Activated T-cell treated with anti-CD3 and anti-CD28 coated beads, Interleukin-2, amount 50 U/mL, for 24 hours (primary cell): ENCODE results near the gene UBASH3A.

ENCODE experiments used
- DNase-seq: peaks from one replicate; pipeline ENCODE4 v3.0.0-alpha.2; 2020
- H3K27ac Mint-ChIP-seq: 2 replicates; pipeline ENCODE4 v1.8.0; 2020; ENCODE audit warnings: mild to moderate bottlenecking, mixed read lengths
- H3K27me3 Mint-ChIP-seq: 2 replicates; pipeline ENCODE4 v1.8.0; 2020; ENCODE audit warnings: mixed read lengths
- H3K36me3 Mint-ChIP-seq: 2 replicates; pipeline ENCODE4 v1.8.0; 2020; ENCODE audit warnings: low read depth, mixed read lengths
- H3K4me1 Mint-ChIP-seq: 2 replicates; pipeline ENCODE4 v1.8.0; 2020; ENCODE audit warnings: low read depth, mixed read lengths
- H3K4me3 Mint-ChIP-seq: 2 replicates; pipeline ENCODE4 v1.8.0; 2020; ENCODE audit warnings: mild to moderate bottlenecking, moderate library complexity, mixed read lengths
- H3K9me3 Mint-ChIP-seq: 2 replicates; pipeline ENCODE4 v1.8.0; 2020; ENCODE audit warnings: mixed read lengths

The UBASH3A gene, protein sequence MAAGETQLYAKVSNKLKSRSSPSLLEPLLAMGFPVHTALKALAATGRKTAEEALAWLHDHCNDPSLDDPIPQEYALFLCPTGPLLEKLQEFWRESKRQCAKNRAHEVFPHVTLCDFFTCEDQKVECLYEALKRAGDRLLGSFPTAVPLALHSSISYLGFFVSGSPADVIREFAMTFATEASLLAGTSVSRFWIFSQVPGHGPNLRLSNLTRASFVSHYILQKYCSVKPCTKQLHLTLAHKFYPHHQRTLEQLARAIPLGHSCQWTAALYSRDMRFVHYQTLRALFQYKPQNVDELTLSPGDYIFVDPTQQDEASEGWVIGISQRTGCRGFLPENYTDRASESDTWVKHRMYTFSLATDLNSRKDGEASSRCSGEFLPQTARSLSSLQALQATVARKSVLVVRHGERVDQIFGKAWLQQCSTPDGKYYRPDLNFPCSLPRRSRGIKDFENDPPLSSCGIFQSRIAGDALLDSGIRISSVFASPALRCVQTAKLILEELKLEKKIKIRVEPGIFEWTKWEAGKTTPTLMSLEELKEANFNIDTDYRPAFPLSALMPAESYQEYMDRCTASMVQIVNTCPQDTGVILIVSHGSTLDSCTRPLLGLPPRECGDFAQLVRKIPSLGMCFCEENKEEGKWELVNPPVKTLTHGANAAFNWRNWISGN

DNA sequence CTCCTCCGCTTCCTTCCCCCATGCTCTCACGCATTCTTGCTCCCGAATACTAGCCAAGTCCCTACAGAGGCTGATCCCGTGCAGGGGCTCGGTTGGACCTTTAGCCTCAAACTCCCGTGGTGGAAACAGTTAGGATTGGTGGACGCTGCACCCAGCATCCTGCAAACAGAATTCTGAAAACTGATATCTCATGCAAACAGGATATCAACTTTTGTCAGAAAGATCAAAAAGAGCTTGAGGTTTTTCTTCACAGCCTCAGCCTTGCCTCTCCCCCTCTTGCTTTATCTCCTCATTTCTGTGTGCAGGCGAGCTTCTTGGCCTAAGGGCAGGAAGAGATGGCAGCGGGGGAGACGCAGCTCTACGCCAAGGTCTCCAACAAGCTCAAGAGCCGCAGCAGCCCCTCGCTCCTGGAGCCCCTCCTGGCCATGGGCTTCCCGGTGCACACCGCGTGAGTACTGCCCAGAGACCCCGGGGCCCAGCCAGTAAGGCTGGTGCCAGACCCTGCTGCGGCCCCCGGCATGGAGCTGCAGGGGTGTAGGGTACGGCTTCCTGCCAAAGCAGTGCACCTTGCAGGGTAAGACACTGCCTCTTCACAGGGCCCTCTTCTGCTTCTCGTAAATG, at the start of gene UBASH3A:
Gene UBASH3A, plus strand, starts transcription at position 292 of the 621 bp plus-strand sequence. Its CDS starts 44 bp downstream, at position 336.
- peak within 1 kb of the TSS; percentile 95 for H3K4me3 Mint-ChIP-seq
- DNase-seq, result peak; percentile 73
- no peaks in the 10 kb centered on the region for H3K27me3 Mint-ChIP-seq
- peak within 1 kb of the TSS; percentile 98 for H3K27ac Mint-ChIP-seq
- H3K4me1 Mint-ChIP-seq, result peaks cover 76% of the 10 kb centered on the region
- H3K36me3 Mint-ChIP-seq, result peaks cover 64% of the 10 kb centered on the region
- H3K9me3 Mint-ChIP-seq, result peaks cover 9% of the 10 kb centered on the region

DNA sequence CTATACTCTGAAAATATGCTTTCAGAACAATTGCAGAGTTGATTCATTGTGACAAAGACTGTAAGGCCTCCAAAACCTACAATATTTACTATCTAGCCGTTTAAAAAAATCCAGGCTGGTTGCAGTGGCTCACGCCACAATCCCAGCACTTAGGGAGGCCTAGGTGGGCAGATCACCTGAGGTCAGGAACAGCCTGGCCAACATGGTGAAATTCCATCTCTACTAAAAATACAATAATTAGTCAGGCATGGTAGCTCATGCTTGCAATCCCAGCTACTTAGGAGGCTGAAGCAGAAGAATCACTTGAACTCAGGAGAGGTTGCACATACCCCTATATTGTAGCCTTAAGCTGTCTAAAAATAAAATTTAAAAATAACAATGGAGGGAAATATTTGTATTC, 47.7 kb upstream of the UBASH3A start:
- Mint-ChIP-seq H3K27ac (no peak overlapping the region), H3K9me3 (peaks cover 5% of the 10 kb centered on the region), H3K27me3 (no peaks in the 10 kb centered on the region), H3K4me1 (no peaks in the 10 kb centered on the region), H3K4me3 (no peak overlapping the region), H3K36me3 (no peaks in the 10 kb centered on the region)
- DNase-seq, result no peak

DNA sequence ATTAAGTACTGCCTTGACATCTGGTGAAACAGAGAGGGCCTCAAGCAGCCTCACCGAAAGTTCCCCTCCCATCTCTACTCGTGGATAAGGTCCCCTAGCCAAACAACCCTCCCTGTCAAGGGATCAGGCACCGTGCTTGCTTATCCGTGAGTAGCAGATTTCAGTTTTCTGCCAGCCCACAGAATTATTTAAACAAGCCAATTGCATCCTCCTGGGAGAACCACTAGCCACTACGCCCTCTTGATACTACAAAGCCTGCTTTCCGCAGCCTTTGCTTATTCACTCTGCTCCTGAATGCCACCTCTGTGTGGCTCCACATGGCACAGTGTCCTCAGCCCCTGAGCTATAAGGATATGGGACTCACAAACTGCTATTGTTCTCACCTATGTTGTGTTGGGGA, 47.1 kb upstream of the UBASH3A start:
- Mint-ChIP-seq H3K4me3 (no peak overlapping the region), H3K9me3 (peaks cover 5% of the 10 kb centered on the region), H3K27me3 (no peaks in the 10 kb centered on the region), H3K4me1 (no peaks in the 10 kb centered on the region), H3K36me3 (no peaks in the 10 kb centered on the region), H3K27ac (no peak overlapping the region)
- no peak for DNase-seq

DNA sequence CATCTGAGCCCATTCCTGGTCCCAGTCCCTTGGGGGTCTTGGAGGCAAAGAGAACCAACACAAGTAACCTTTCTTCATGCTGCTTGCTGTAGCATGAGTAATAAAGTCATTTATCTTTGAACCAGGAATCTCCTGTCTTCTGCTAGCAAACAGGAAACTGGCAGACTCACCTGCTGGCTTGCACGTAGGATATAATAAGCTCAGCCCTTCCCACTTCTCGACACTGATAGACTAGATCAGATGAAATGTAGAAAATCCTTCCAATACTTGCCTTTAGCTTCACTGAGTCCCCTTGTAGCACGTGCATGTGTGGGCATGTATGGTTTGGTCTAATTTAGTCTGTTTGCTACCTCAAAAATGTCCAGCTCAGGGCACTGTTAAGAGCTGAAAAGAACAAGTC, 46.4 kb upstream of the UBASH3A start:
- Mint-ChIP-seq H3K4me3 (no peak overlapping the region), H3K27me3 (no peaks in the 10 kb centered on the region), H3K27ac (no peak overlapping the region), H3K9me3 (peaks cover 5% of the 10 kb centered on the region), H3K4me1 (no peaks in the 10 kb centered on the region), H3K36me3 (no peaks in the 10 kb centered on the region)
- DNase-seq, result no peak

DNA sequence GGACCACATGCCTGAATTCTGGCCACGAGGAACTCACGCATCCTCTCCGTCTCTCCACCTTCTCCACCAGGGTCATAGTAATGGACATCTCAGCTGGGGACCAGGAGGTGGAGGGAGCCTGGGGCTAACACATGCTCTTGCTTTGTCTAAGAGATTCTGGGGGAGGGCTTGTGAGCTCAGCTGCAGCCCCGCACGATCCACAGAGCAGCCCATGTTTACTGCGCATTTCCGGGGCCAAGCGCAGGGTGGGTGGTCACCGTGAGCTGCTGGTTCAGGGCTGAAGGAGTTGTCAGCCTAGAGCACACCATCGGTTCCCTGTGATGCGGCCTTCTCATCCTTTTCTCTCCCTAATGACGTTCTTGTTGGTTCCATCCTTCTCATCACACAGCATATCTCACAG, 45.4 kb upstream of the UBASH3A start:
- Mint-ChIP-seq H3K4me3 (no peak overlapping the region), H3K36me3 (no peaks in the 10 kb centered on the region), H3K9me3 (peaks cover 5% of the 10 kb centered on the region), H3K27me3 (no peaks in the 10 kb centered on the region), H3K4me1 (peaks cover 4% of the 10 kb centered on the region), H3K27ac (no peak overlapping the region)
- DNase-seq, result no peak

DNA sequence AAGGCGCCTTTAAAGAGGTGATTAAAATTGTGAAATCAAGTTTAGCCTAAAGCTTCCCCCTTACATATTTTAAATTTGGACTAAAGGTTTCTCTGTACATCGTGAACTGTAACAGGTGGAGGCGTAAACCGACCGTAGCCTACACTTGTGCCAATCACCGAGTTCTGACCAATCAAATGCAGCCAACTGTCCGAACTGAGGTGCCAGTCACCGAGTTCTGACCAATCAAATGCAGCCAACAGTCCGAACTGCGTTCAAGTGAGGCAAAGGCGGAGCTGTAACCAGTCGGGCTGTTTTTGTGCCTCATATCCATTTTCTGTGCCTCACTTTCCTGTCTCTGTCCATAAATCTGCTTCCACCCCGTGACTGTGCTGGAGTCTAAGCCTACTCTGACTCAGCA, 44.8 kb upstream of the UBASH3A start:
- H3K9me3 Mint-ChIP-seq, result peaks cover 5% of the 10 kb centered on the region
- no peaks in the 10 kb centered on the region for H3K27me3 Mint-ChIP-seq
- H3K27ac Mint-ChIP-seq, result no peak overlapping the region
- DNase-seq, result no peak
- no peak overlapping the region for H3K4me3 Mint-ChIP-seq
- peaks cover 5% of the 10 kb centered on the region for H3K4me1 Mint-ChIP-seq
- no peaks in the 10 kb centered on the region for H3K36me3 Mint-ChIP-seq

DNA sequence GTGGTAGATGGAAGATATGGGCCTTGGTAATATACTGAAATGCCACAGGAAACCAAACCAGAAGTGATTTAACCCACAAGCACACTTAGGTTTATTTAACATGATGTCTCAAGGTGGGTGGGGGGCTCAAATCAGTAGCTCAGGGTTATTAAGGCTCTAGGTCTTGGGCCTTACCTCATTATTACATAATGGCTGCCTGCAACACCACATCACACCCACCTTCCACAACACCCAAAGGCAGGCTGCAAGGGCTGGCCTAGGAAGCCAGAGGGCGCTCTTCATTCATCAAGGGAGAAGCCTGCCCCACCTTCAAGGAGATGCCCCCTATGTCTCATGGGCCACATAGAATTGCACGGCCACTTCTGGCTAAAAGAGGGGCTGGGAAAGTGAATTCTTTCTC, 43.4 kb upstream of the UBASH3A start:
- H3K36me3 Mint-ChIP-seq, result no peaks in the 10 kb centered on the region
- no peak overlapping the region for H3K27ac Mint-ChIP-seq
- no peak overlapping the region for H3K4me3 Mint-ChIP-seq
- no peaks in the 10 kb centered on the region for H3K27me3 Mint-ChIP-seq
- peaks cover 8% of the 10 kb centered on the region for H3K4me1 Mint-ChIP-seq
- H3K9me3 Mint-ChIP-seq, result peaks cover 5% of the 10 kb centered on the region
- no peak for DNase-seq

DNA sequence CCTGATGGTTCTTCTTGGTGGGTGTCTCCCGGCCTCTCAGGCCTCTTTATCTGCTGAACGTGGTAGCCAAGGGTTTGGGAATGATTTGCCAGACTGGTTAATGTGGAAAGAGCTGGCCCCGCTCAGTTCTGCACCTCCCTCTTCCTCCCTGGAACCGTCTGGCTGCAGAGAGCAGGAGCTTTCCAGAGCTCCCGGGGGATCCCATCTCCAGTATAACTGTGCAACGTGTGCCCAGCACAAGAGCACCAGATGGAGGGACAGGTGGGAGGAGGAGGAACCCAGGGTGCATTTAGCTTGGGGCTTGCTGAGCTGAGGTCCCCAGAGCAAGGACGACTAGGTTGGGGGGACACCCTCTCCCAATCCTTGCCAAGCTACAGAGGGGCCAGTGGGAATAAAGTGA, 42.4 kb upstream of the UBASH3A start:
- Mint-ChIP-seq H3K36me3 (no peaks in the 10 kb centered on the region), H3K4me3 (no peak overlapping the region), H3K27me3 (no peaks in the 10 kb centered on the region), H3K9me3 (no peaks in the 10 kb centered on the region), H3K4me1 (peaks cover 8% of the 10 kb centered on the region), H3K27ac (no peak overlapping the region)
- DNase-seq, result no peak

DNA sequence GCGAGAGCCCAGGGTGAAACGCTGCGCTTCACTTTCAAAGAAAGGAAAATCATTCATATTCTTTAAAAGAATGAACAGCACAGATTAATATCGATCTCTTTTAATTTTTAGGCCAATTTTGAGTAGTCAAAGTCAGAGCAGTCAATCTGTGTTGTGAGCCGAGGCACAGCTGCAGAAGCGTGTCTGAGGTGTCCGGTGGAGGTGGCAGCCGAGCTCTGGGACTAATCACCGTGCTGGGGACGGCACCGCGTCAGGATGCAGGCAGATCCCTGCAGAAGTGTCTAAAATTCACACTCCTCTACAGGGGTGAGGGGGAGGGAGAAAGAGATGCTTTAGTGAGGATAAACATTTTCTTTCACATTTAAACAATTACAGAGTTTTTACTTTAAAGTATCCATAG, 41.5 kb upstream of the UBASH3A start:
- H3K27ac Mint-ChIP-seq, result no peak overlapping the region
- no peaks in the 10 kb centered on the region for H3K27me3 Mint-ChIP-seq
- no peak overlapping the region for H3K4me3 Mint-ChIP-seq
- peaks cover 8% of the 10 kb centered on the region for H3K4me1 Mint-ChIP-seq
- H3K36me3 Mint-ChIP-seq, result no peaks in the 10 kb centered on the region
- DNase-seq, result no peak
- H3K9me3 Mint-ChIP-seq, result no peaks in the 10 kb centered on the region

DNA sequence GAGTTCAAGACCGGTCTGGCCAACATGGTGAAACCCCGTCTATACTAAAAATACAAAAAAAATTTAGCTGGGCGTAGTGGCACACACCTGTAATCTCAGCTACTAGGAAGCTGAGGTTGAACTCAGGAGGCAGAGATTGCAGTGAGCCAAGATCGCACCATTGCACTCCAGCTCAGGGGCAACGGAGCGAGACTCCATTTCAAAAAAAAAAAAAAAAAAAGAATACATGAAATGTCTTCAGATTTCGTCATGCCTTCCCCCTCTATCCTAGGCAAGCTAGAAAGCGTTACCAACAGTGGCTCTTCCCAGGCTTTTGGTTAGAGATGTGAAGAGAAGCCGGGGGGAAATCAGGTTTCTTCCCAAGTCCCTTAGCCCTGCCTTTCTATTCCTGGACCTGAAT, 41.0 kb upstream of the UBASH3A start:
- Mint-ChIP-seq H3K27me3 (no peaks in the 10 kb centered on the region), H3K9me3 (no peaks in the 10 kb centered on the region), H3K4me3 (no peak overlapping the region), H3K4me1 (peaks cover 8% of the 10 kb centered on the region), H3K36me3 (no peaks in the 10 kb centered on the region), H3K27ac (no peak overlapping the region)
- no peak for DNase-seq

DNA sequence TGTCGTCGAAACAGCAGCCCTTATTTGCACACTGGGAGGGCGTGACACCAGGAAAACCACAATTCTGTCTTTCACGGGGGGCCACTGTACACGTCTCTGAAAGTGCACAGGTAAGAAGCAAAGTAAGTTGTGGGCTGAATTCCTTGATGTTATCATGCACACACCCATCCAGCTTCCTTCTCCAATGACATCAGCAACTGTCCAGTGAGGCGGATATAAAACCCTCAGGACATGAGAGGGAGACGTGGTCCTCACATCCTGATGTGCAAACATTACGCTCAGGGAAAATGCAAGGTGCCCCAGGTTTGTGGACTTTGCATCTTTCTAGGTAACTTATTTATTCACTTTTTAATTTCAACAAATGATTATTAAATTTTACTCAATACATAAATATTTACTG, 40.4 kb upstream of the UBASH3A start:
- H3K27ac Mint-ChIP-seq, result no peak overlapping the region
- no peak for DNase-seq
- H3K36me3 Mint-ChIP-seq, result no peaks in the 10 kb centered on the region
- peaks cover 13% of the 10 kb centered on the region for H3K4me1 Mint-ChIP-seq
- no peaks in the 10 kb centered on the region for H3K27me3 Mint-ChIP-seq
- no peaks in the 10 kb centered on the region for H3K9me3 Mint-ChIP-seq
- H3K4me3 Mint-ChIP-seq, result no peak overlapping the region

DNA sequence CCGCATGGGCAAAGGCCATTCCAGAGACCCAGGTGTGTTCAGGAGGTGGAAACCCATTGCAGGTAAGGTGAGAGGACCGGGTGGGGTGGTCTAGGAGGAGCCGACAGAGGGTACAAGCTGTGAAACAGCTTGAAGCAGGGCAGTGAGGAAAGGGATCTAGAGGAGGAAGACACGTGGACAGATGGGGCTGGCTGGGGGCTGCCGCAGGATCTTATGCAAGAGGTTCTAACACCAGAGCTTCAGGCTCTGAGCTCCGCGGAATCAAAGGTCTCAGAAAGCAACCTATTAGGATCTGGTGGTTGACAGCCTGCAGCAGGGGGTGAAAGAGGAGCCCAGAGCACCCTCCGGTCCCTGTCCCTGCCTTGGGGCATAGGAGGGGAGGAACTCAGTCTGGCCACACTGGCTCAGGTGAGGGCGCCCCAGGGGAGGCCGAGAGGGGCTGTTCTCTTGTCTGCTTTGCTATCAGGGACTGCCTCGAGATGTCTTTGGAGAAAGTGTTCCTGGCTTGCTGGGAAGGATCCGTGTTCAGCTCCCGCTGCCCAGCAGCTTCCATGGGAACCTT, 39.3 kb upstream of the UBASH3A start:
- H3K27me3 Mint-ChIP-seq, result no peaks in the 10 kb centered on the region
- no peak overlapping the region for H3K4me3 Mint-ChIP-seq
- no peaks in the 10 kb centered on the region for H3K9me3 Mint-ChIP-seq
- H3K27ac Mint-ChIP-seq, result no peak overlapping the region
- DNase-seq, result no peak
- H3K36me3 Mint-ChIP-seq, result no peaks in the 10 kb centered on the region
- H3K4me1 Mint-ChIP-seq, result peaks cover 16% of the 10 kb centered on the region

DNA sequence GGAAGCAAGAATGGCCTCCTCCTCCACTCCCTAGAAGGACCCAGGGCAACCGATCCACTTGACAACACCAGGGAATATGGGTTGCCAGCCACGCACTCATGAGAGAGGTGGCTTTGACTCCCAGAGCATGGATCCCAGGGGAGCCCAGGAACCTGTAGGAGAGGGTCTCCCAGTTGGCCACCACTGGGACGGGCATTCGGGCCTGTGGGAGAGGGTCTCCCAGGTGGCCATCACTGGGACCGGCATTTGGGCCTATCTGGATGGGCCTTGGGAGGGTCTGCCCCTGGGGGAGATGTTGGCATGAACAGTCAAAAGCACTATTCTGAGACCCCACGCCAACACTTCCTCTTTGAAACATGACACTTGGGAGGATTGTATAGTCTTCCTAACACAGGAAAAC, 37.9 kb upstream of the UBASH3A start:
- no peaks in the 10 kb centered on the region for H3K27me3 Mint-ChIP-seq
- no peak for DNase-seq
- H3K27ac Mint-ChIP-seq, result no peak overlapping the region

DNA sequence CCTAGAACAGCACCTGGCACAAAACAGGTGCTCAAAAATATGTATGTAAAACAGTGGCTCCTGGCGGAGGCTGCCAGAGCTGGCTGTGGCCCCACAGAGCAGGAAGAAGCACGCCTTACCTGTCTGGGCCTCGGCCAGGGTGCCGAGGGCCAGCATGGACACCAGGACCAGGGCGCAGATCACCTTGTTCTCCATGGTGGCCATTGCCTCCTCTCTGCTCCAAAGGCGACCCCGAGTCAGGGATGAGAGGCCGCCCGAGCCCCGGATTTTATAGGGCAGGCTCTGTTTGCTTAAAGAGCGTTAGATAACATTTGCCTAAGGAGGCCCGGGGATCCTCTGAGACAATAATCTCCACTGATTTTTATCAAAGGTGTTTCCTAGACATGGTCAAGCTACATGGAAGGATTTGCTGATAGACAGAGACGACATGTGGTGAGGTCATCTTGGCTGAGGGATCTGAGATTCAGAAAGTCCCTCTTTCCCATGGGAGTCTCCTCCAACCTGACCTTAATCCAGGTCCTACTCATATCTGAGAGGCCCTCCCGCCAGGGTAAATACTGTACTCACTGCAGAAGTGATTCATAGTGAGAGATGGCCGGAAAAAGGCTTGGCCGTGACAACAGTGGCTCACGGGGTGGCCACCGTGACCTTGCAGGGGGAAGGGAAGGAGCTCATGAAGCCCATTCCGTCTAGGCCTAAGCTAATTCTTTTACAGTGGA, 37.3 kb upstream of the UBASH3A start, which contains the start of gene TFF1:
Gene TFF1, minus strand, starts transcription at position 244 of the 719 bp plus-strand sequence. Its CDS starts 40 bp downstream, at position 204.
- no peak for DNase-seq
- Mint-ChIP-seq H3K4me1 (peaks cover 19% of the 10 kb centered on the region), H3K4me3 (no peak within 1 kb of the TSS), H3K9me3 (no peaks in the 10 kb centered on the region), H3K27me3 (no peaks in the 10 kb centered on the region), H3K27ac (no peak within 1 kb of the TSS), H3K36me3 (no peaks in the 10 kb centered on the region)

More for the DNA sequence above, 37.9 kb upstream of the UBASH3A start:
- no peaks in the 10 kb centered on the region for H3K36me3 Mint-ChIP-seq
- peaks cover 16% of the 10 kb centered on the region for H3K4me1 Mint-ChIP-seq
- H3K4me3 Mint-ChIP-seq, result no peak overlapping the region
- no peaks in the 10 kb centered on the region for H3K9me3 Mint-ChIP-seq
